VCaP (cell line): ENCODE data around the gene DOP1A.

Experiments used
- H3K27ac ChIP-seq: fragments of 450-650 bp; 2 replicates; pipeline ENCODE4 v1.5.1; 2017
- TF ChIP-seq, protein P1 (sequence below): fragments of 450-650 bp; conservative IDR thresholded peaks from 2 replicates; pipeline ENCODE4 v1.5.1; 2017; ENCODE audit warnings: mild to moderate bottlenecking, moderate library complexity

Gene DOP1A

DNA sequence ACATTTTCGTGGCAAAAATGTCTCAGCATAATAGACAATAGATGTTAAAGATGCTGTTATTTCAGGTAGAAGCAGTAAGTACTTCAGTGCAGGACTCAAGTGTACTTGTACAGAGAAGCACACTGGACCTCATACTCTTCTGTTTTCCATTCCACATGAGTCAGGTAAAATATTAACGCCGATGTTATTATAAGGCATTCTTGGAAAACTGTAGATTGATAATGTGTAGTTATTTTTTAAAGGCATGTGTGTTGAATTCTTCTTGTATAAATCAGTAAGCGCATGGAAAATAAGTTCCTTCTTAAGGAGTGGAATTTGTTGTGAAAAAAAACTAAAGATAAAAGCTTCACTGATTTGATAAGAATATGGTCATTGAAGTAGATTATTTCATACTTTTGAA lies 45.8 kb downstream of the DOP1A start:
- TF ChIP-seq, protein P1, sequence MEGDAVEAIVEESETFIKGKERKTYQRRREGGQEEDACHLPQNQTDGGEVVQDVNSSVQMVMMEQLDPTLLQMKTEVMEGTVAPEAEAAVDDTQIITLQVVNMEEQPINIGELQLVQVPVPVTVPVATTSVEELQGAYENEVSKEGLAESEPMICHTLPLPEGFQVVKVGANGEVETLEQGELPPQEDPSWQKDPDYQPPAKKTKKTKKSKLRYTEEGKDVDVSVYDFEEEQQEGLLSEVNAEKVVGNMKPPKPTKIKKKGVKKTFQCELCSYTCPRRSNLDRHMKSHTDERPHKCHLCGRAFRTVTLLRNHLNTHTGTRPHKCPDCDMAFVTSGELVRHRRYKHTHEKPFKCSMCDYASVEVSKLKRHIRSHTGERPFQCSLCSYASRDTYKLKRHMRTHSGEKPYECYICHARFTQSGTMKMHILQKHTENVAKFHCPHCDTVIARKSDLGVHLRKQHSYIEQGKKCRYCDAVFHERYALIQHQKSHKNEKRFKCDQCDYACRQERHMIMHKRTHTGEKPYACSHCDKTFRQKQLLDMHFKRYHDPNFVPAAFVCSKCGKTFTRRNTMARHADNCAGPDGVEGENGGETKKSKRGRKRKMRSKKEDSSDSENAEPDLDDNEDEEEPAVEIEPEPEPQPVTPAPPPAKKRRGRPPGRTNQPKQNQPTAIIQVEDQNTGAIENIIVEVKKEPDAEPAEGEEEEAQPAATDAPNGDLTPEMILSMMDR, result no peak
- H3K27ac ChIP-seq, result no peak overlapping the region

DNA sequence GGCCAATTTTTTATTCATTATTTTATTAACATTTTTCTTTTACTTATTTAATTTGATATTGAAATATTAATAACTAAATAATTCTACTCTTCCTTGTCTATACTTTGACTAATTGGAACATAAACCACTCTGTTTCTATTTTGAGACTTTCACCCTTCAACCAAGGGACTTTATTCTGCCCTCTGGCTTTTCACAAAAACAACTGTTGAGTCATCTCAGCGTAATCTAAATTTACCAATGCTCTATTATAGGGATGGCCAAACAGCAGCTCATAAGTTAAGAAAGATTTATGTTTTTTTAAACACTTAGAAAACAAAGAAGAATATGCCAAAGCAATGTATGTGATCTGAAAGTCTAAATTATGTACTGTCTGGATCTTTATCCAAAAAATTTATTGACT lies 46.7 kb downstream of the DOP1A start:
- H3K27ac ChIP-seq, result no peak overlapping the region
- TF ChIP-seq, protein P1, result no peak

- no peak overlapping the region for H3K27ac ChIP-seq
- TF ChIP-seq, protein P1, result no peak
Measured at GRCh38 chr6:83117802-83118201, 50.3 kb downstream of the DOP1A start.

- TF ChIP-seq, protein P1, result no peak
- no peak overlapping the region for H3K27ac ChIP-seq
Measured at GRCh38 chr6:83119742-83120300, 52.4 kb downstream of the DOP1A start.

GRCh38 chr6:83124553-83124952 lies 57.1 kb downstream of the DOP1A start:
- TF ChIP-seq, protein P1, result no peak
- H3K27ac ChIP-seq, result no peak overlapping the region

GRCh38 chr6:83125425-83125824 lies 58.0 kb downstream of the DOP1A start:
- TF ChIP-seq, protein P1, result no peak
- no peak overlapping the region for H3K27ac ChIP-seq

- TF ChIP-seq, protein P1, result no peak
- no peak overlapping the region for H3K27ac ChIP-seq
Measured at GRCh38 chr6:83126223-83126622, 58.8 kb downstream of the DOP1A start.
